Ovary (tissue), 3 donors: ENCODE results near the gene GBX2.

ENCODE experiments used
- POLR2A ChIP-seq: fragments of 450-650 bp; IDR thresholded peaks from one replicate; pipeline ENCODE4 v1.6.1; 2017; ENCODE audit warnings: antibody characterized with exemption, mild to moderate bottlenecking, moderate library complexity
- TF ChIP-seq, protein P1 (sequence below), 3 donors: fragments of 450-650 bp in 2 of 3; fragments of 200-600 bp in 1 of 3; IDR thresholded peaks; one replicate each; pipeline versions ENCODE4 v1.5.1 to v1.8.0; 2016 to 2022; ENCODE audit warnings: antibody characterized with exemption in 3 of 3, mild to moderate bottlenecking in 1 of 3
- donor health status: DM: no; HTN: no; CAD: no.

GRCh38 chr2:236162031-236162845 lies 5.9 kb downstream of the GBX2 start:
- TF ChIP-seq, protein P1, sequence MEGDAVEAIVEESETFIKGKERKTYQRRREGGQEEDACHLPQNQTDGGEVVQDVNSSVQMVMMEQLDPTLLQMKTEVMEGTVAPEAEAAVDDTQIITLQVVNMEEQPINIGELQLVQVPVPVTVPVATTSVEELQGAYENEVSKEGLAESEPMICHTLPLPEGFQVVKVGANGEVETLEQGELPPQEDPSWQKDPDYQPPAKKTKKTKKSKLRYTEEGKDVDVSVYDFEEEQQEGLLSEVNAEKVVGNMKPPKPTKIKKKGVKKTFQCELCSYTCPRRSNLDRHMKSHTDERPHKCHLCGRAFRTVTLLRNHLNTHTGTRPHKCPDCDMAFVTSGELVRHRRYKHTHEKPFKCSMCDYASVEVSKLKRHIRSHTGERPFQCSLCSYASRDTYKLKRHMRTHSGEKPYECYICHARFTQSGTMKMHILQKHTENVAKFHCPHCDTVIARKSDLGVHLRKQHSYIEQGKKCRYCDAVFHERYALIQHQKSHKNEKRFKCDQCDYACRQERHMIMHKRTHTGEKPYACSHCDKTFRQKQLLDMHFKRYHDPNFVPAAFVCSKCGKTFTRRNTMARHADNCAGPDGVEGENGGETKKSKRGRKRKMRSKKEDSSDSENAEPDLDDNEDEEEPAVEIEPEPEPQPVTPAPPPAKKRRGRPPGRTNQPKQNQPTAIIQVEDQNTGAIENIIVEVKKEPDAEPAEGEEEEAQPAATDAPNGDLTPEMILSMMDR (IDR thresholded peaks at IDR 0.05): no peak
- no peak for TF ChIP-seq POLR2A
